Uterus (tissue), 4 donors: Measurements from ENCODE around the gene UFC1. TPM values are rescaled to one million over a fixed set of nuclear protein-coding genes. Genes with fewer than 3 reads are reported as not detected.
A peak's percentile ranks its signal among the peaks of the same experiment; 100 is the strongest.

Experiments used
- DNase-seq, 2 donors: peaks; one replicate each; pipeline ENCODE4 v3.0.0-alpha.2; 2019 to 2020
- H3K27ac ChIP-seq, 2 donors: fragments of 200-600 bp; sonication (generic); 1 replicate in 1 of 2; 2 replicates in 1 of 2; pipeline ENCODE4 v1.5.1; 2016 to 2018
- H3K27me3 ChIP-seq, 2 donors: fragments of 200-600 bp; sonication (generic); one replicate each; pipeline ENCODE4 v1.5.1; 2018 to 2019; ENCODE audit warnings: control low read depth in 1 of 2
- H3K36me3 ChIP-seq, 2 donors: fragments of 200-600 bp; sonication (generic); one replicate each; pipeline ENCODE4 v1.5.1; 2019; ENCODE audit warnings: control low read depth in 1 of 2
- H3K4me1 ChIP-seq, 2 donors: fragments of 200-600 bp; sonication (generic); one replicate each; pipeline ENCODE4 v1.5.1; 2018 to 2019; ENCODE audit warnings: control low read depth in 1 of 2
- H3K4me3 ChIP-seq, 2 donors: fragments of 200-600 bp; sonication (generic); 1 replicate in 1 of 2; 2 replicates in 1 of 2; pipeline ENCODE4 v1.5.1; 2018 to 2019; ENCODE audit warnings: mild to moderate bottlenecking in 1 of 2
- H3K9me3 ChIP-seq, 2 donors: fragments of 200-600 bp; sonication (generic); one replicate each; pipeline ENCODE4 v1.5.1; 2019; ENCODE audit warnings: control low read depth in 1 of 2
- POLR2A ChIP-seq, 2 donors: fragments of 450-650 bp; IDR thresholded peaks; one replicate each; pipeline ENCODE4 v1.6.1; 2016; ENCODE audit warnings: antibody characterized with exemption in 2 of 2, mild to moderate bottlenecking in 1 of 2, moderate library complexity in 1 of 2
- intact Hi-C: fragments of 100-400 bp; cut with DNase I; formaldehyde crosslinking; loops from one replicate; pipeline ENCODE4 v1.15.1; 2023; ENCODE audit warnings: low total_unique reads
- total RNA-seq, 4 donors: library from RNA; depleted of rRNA in 3 of 4; stranded (reverse); fragments of >200 nt in 3 of 4; gene quantifications; one replicate each; pipeline versions ENCODE4 v1.1.0 to v1.2.4, GENCODE V29; 2014 to 2023
- TF ChIP-seq, protein P1 (sequence below), 4 experiments: fragments of 200-600 bp in 2 of 4; fragments of 450-650 bp in 2 of 4; sonication (generic) in 2 of 4; IDR thresholded peaks; one replicate each; pipeline ENCODE4 v1.5.1; 2016 to 2019; ENCODE audit warnings: antibody characterized with exemption in 4 of 4, mild to moderate bottlenecking in 2 of 4, moderate library complexity in 1 of 4
- donor health status: DM: yes; HTN: yes; CAD: no.

UFC1 gene
- total RNA-seq, 4 donors from 2014 or later = 2.0 to 111 (median 62.9) TPM

DNA sequence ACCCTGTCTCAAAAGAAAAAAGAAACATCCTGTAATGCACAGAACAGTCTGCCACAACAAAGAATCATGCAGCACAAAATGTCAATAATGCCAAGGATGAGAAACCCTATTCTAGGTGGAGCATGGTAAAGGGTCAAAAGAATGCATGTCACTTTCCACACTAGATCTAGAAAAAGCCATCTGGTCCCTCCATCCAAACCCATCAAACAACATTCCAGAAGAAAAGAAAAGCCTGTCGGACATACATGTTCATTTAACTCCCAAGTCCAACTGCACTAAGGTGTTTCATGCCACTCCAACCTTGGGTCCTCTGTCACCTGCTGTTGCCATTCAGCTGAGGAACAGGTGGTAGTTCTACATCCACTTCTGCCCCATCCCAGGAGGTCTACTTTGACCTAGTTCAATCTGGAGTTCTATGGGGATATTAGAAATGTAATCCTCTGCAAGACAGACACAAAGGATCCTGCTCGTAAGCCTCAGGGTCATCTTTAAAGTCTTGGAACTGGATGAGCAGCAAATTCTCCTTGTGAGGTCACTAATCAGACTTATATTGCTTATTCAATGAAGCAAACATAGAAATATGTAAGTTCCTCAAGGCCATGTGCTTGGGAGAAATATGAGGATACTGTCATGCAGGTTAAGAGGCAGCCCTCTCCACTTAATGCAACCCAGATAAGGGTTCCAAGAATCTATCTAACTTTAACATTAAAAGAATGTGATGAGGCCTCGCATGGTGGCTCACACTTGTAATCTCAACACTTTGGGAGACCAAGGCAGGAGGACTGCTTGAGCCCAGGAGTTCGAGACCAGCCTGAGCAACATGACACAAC lies 25.0 kb upstream of the UFC1 start:
- no peak overlapping the region for H3K27ac ChIP-seq

DNA sequence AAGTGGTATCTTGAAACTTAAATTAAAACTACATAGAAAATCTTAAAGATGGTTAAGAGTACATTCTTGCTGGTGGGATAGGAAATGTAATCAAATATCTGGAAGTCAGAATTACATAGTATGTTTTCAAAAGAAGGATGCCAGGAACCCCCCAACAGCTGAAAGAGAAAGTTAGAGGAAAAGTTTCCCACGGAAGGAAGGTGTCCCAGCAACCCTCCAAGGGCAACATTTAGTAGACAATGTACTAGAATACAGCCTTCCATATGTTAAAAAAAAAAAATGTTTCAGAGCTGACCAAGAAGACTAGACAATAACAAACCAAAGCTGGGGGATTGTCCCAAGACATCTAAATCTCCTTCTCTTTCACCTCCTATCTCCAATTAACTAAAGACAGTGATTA lies 23.5 kb upstream of the UFC1 start:
- Histone ChIP-seq H3K9me3 (no peaks in the 10 kb centered on the region), H3K27ac (peak overlapping the region in 1 of 2 donors; percentile 23), H3K4me1 (peaks cover 0 to 12% of the 10 kb centered on the region in 2 donors), H3K4me3 (no peak overlapping the region), H3K27me3 (no peaks in the 10 kb centered on the region), H3K36me3 (no peaks in the 10 kb centered on the region)
- no peak for TF ChIP-seq POLR2A (IDR thresholded peaks at IDR 0.05)
- TF ChIP-seq, protein P1, sequence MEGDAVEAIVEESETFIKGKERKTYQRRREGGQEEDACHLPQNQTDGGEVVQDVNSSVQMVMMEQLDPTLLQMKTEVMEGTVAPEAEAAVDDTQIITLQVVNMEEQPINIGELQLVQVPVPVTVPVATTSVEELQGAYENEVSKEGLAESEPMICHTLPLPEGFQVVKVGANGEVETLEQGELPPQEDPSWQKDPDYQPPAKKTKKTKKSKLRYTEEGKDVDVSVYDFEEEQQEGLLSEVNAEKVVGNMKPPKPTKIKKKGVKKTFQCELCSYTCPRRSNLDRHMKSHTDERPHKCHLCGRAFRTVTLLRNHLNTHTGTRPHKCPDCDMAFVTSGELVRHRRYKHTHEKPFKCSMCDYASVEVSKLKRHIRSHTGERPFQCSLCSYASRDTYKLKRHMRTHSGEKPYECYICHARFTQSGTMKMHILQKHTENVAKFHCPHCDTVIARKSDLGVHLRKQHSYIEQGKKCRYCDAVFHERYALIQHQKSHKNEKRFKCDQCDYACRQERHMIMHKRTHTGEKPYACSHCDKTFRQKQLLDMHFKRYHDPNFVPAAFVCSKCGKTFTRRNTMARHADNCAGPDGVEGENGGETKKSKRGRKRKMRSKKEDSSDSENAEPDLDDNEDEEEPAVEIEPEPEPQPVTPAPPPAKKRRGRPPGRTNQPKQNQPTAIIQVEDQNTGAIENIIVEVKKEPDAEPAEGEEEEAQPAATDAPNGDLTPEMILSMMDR (IDR thresholded peaks at IDR 0.05) = no peak
- DNase-seq = no peak
- intact Hi-C loops = no loop called here

More for the DNA sequence above, 25.0 kb upstream of the UFC1 start:
- no peak overlapping the region for H3K4me3 ChIP-seq
- H3K27me3 ChIP-seq = no peaks in the 10 kb centered on the region
- H3K4me1 ChIP-seq = peaks cover 0 to 12% of the 10 kb centered on the region in 2 donors
- no peak for DNase-seq
- no peaks in the 10 kb centered on the region for H3K9me3 ChIP-seq
- TF ChIP-seq POLR2A (IDR thresholded peaks at IDR 0.05) = no peak
- intact Hi-C loops = no loop called here
- no peaks in the 10 kb centered on the region for H3K36me3 ChIP-seq

DNA sequence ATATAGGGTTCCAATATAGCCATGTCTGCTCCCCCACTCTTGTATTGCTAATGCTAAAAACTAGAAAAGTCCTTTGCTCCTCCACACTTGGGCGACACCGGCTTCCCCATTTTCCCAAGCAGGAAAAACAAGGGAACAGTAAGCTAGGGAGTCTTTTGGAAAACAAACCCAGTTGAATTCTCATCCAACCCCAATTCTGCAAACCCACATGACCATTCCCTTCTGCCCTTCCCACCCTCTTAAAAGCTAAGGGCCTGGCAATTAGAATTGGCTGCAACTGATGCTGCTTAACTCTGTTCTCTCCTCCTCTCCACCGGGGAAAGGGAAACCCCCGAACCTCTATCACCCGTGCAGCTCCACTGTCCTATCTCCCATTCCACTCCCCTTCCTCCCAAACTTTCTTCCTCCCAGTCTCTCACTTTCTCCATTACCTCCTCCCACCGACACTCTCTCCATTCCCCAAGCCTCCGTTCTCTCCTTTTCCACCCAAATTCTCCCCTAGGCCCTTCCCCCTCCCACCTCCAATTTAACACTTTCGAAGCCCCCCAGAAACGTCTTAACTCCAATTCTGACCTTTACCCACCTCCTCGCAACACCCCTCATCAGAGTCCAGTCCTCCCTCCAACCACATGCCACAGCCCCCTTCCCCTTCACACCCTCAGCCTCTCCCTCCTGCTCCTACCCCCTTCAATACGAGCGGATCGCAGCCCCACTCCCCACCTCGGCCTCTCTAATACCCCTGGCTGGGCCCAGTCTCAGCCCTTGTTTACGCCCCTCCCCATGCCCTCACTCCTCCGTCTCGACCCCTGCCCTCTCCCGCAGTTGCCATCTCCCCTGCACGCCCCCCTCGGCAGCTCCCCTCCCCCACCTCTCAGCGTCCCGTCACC lies 22.0 kb upstream of the UFC1 start:
- intact Hi-C loops = no loop called here
- Histone ChIP-seq H3K27ac (peak overlapping the region; percentile 97 to 99), H3K4me1 (peaks cover 0 to 12% of the 10 kb centered on the region in 2 donors), H3K9me3 (no peaks in the 10 kb centered on the region), H3K27me3 (no peaks in the 10 kb centered on the region), H3K4me3 (peak overlapping the region; percentile 87 to 89), H3K36me3 (no peaks in the 10 kb centered on the region)
- no peak for TF ChIP-seq POLR2A (IDR thresholded peaks at IDR 0.05)
- TF ChIP-seq, protein P1 (IDR thresholded peaks at IDR 0.05) = no peak
- no peak for DNase-seq

DNA sequence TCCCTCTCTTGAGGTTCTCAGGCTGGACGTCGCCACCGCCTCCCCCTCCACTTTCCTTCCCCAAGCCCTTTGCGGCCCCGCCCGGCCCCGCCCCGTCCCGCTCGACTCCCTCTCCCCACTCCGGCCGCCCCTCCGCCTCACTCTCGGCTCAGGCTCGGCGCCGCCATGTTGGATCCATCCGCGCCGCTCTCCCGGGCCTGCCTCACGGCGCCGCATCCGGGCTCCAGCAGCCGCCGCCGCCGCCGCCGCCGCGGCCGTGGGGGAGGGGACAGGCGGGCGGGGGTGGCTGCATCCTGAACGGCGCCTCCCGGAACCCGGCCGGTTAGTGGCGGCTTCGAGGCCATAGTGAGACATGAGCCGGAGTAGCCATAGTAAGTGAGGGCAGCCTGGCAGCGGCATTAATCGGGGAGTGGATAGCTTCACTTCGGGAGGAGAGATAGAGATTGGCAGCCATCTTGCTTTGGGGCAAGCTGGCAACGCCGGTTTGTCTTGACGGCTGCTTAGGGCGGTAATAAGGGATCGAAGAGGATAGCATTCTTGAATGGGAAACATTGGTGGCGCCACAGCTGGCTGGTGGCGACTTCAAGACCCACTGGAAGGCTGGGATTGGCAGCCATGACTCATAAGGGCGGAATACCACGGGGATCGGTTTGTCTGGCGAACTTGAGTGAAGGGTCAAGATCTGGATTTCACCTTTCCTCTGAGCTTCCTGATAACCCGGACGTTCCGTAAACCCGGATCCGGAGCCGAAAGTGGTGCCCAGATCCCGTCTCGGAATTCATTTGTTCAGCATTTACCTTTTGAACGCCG lies 21.2 kb upstream of the UFC1 start, which contains the start of gene DEDD:
Gene DEDD, minus strand, starts transcription at position 258 of the 810 bp plus-strand sequence. CDS start 8,205 bp downstream, outside the sequence.
- TF ChIP-seq, protein P1 (IDR thresholded peaks at IDR 0.05) = peak in 1 of 4 experiments; percentile 20
- TF ChIP-seq POLR2A (IDR thresholded peaks at IDR 0.05) = peak; percentile 54 to 64
- peak; percentile 93 to 96 for DNase-seq
- peak within 1 kb of the TSS; percentile 87 to 89 for H3K4me3 ChIP-seq
- H3K27ac ChIP-seq = peak within 1 kb of the TSS; percentile 97 to 99
- no peaks in the 10 kb centered on the region for H3K27me3 ChIP-seq
- H3K36me3 ChIP-seq = no peaks in the 10 kb centered on the region
- intact Hi-C loops = no loop called here
- H3K4me1 ChIP-seq = peaks cover 0 to 10% of the 10 kb centered on the region in 2 donors
- no peaks in the 10 kb centered on the region for H3K9me3 ChIP-seq

DNA sequence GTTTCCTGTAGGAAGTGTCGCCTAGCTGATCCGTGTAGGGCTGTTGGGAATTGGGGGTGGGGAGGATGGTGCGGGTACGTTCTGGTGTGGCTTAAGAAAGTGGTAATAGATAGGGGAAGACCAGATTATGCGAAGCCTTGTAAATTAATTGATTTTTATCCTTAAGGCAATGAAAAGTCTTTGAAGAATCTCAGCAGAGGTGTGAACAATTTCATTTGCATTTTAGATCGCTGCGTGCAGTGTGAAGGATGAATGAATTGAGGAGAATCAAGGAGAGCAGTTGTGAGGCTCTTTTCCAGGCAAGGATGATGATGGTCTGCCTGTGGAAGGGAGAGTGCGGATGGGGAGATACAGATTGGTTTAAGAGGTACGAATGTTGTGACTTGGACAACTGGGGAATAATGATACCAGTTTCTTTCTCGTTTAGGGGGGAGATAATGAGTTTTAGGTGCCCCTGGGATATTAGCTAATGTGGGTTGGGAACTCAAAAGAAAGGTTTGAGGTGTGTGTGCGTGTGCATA lies 20.5 kb upstream of the UFC1 start:
- intact Hi-C loops = no loop called here
- Histone ChIP-seq H3K27me3 (no peaks in the 10 kb centered on the region), H3K36me3 (no peaks in the 10 kb centered on the region), H3K9me3 (no peaks in the 10 kb centered on the region), H3K27ac (peak overlapping the region; percentile 97 to 99), H3K4me1 (peaks cover 0 to 3% of the 10 kb centered on the region in 2 donors), H3K4me3 (peak overlapping the region; percentile 87 to 89)
- no peak for DNase-seq
- TF ChIP-seq, protein P1 (IDR thresholded peaks at IDR 0.05) = no peak
- TF ChIP-seq POLR2A (IDR thresholded peaks at IDR 0.05) = no peak
